K562 (cell line): ENCODE data around the gene AFF3.

Experiments used
- CBFB ChIP-seq: sonication (generic); formaldehyde crosslinking; IDR thresholded peaks from 2 replicates; pipeline ENCODE4 v1.4.0; 2020; ENCODE audit warnings: mild to moderate bottlenecking, missing genetic modification reagents
- FIP1L1 ChIP-seq: fragments of 200-400 bp; formaldehyde crosslinking; IDR thresholded peaks from 2 replicates; pipeline ENCODE4 v1.6.1; 2018; ENCODE audit warnings: mild to moderate bottlenecking, low read depth, low read length; ENCODE audit not compliant: poor library complexity, severe bottlenecking
- JUND ChIP-seq, 2 experiments: IDR thresholded peaks; 2 replicates in 1 of 2; 3 replicates in 1 of 2; pipeline ENCODE4 v1.6.1; 2011; ENCODE audit warnings: borderline replicate concordance in 2 of 2, low read depth in 2 of 2, low read length in 2 of 2, improper control_type of control experiment in 1 of 2, missing biosample characterization in 1 of 2, missing genetic modification characterization in 1 of 2, missing genetic modification reagents in 1 of 2
- MLX ChIP-seq, 2 experiments: fragments of 450-650 bp in 1 of 2; sonication (generic) in 1 of 2; formaldehyde crosslinking; conservative IDR thresholded peaks; 2 replicates each; pipeline versions ENCODE4 v1.4.0 to v1.8.1; 2020 to 2022; ENCODE audit warnings: mild to moderate bottlenecking in 1 of 2, missing genetic modification reagents in 1 of 2
- NONO ChIP-seq, 2 experiments: fragments of 200-400 bp in 1 of 2; fragments of 450-650 bp in 1 of 2; formaldehyde crosslinking in 1 of 2; IDR thresholded peaks; 2 replicates each; pipeline ENCODE4 v1.6.1; 2017; ENCODE audit warnings: low read depth in 2 of 2, mild to moderate bottlenecking in 2 of 2, moderate library complexity in 2 of 2, low read length in 1 of 2
- USF2 ChIP-seq: sonication (generic); formaldehyde crosslinking; IDR thresholded peaks from 2 replicates; pipeline ENCODE4 v1.5.0; 2020; ENCODE audit warnings: missing genetic modification reagents
- ZNF253 ChIP-seq: fragments of 250-450 bp; sonication (Bioruptor Pico); conservative IDR thresholded peaks from 2 replicates; pipeline ENCODE4 v1.6.1; 2021; ENCODE audit warnings: mild to moderate bottlenecking
- ZNF407 ChIP-seq: fragments of 450-650 bp; IDR thresholded peaks from 2 replicates; pipeline ENCODE4 v1.6.1; 2016; ENCODE audit warnings: low read depth
- ZNF668 ChIP-seq: fragments of 250-450 bp; sonication (Bioruptor Pico); IDR thresholded peaks from 2 replicates; pipeline ENCODE4 v1.8.0; 2022; ENCODE audit warnings: mild to moderate bottlenecking, inconsistent platforms
- ZZZ3 ChIP-seq: fragments of 450-650 bp; IDR thresholded peaks from 2 replicates; pipeline ENCODE4 v1.6.1; 2016; ENCODE audit warnings: antibody characterized with exemption, mild to moderate bottlenecking, moderate library complexity

GRCh38 chr2:99803846-99804245 lies 338.5 kb downstream of the AFF3 start:
- TF ChIP-seq CBFB (CRISPR knock-in tag) (no peak), FIP1L1 (no peak), MLX (CRISPR knock-in tag; conservative IDR thresholded peaks at IDR 0.05) (no peak), ZZZ3 (no peak), ZNF253 (CRISPR knock-in tag) (no peak), ZNF668 (no peak), USF2 (CRISPR knock-in tag) (no peak), JUND (IDR thresholded peaks at IDR 0.05; ENCODE audit: borderline replicate concordance, low read depth, low read length) (no peak), JUND (tag; IDR thresholded peaks at IDR 0.05; ENCODE audit: borderline replicate concordance, low read depth, low read length) (no peak), ZNF407 (no peak), NONO (IDR thresholded peaks at IDR 0.05; ENCODE audit: low read depth in 2 of 2, low read length in 1 of 2) (no peak)
